ENCODE measurements around the gene BCLAF3. TPM values are rescaled to one million over a fixed set of nuclear protein-coding genes. Genes with fewer than 3 reads are reported as not detected.

The BCLAF3 gene
- total and polyA plus RNA-seq, 9 of the 15 experiments (the other 6 are each of a cell fraction or from before 2014, with no cell fraction given), result 0.73 to 4.6 (median 2.5) TPM

DNA sequence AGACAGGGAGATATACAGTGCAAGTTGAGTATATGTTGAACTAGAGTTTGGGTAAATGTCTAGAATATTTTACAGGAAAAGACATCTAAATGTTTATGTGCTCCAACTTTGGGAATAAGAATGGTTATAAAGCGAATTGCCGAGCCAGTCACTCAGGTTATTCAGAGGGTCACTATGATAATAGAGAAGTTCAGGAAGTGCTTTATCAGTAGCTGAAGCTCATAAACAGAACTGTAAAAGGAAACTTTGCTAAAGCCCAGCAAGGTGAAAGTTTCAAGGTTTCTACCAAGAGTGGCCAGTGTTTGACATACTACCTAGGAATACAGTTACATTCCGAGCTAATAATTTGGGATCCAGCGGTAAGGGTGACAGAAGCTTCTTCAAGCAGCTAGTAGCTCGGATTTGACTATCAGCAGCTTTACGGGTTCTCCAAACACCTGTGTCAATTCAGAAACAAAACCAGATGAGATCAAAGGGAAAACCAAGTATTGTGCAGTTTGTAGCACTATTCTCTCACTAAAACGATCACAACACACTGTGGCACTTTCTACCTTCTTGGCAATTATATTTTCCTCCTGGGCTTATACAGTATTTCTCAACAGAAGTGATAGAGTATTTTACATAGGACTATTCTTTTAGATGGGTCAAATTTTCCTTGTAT is 17.2 kb upstream of the BCLAF3 start:
- 0% methylated on average over 7 of the region's 7 CpGs for WGBS (ENCODE audit: insufficient coverage, low coverage, missing lambda C conversion rate)
- Histone ChIP-seq H3K27me3 (ENCODE audit: control insufficient read depth in 2 of 2, insufficient read depth in 2 of 2, low read length in 2 of 2) (peaks cover 0 to 3% of the 10 kb centered on the region in 2 experiments; a peak in 2 of 5 replicates), H2AFZ (ENCODE audit: low read depth, low read length) (no peak overlapping the region), H4K20me1 (replicated peaks; ENCODE audit: control insufficient read depth, insufficient read depth, low read length) (no peaks in the 10 kb centered on the region), H3K4me3 (no peak overlapping the region), H3K4me2 (ENCODE audit: insufficient read depth, low read length) (no peak overlapping the region), H3K4me1 (replicated peaks in 1 of 2; ENCODE audit: control insufficient read depth in 2 of 2, insufficient read depth in 2 of 2, low read length in 2 of 2) (no peaks in the 10 kb centered on the region), H3K9ac (ENCODE audit: insufficient read depth in 1 of 2, low read depth in 2 of 2, low read length in 2 of 2) (no peak overlapping the region), H3K9me1 (ENCODE audit: control insufficient read depth, insufficient read depth, low read length) (no peaks in the 10 kb centered on the region), H3K79me2 (ENCODE audit: control insufficient read depth, insufficient read depth, low read length) (no peaks in the 10 kb centered on the region), H3K27ac (ENCODE audit: extremely low read depth, low read depth, low read length) (no peak overlapping the region), H3K9me3 (replicated peaks; ENCODE audit: control insufficient read depth, insufficient read depth, low read depth, low read length) (no peaks in the 10 kb centered on the region), H3K36me3 (ENCODE audit: control insufficient read depth, insufficient read depth, low read length) (no peaks in the 10 kb centered on the region)
- ChIA-PET CTCF (ENCODE audit: low intra/inter-chr PET ratio) (no interaction called here), POLR2A (interaction anchor here (0.6 kb wide), 1 partner anchor 11 kb away, joined by 3 read pairs; no protein-coding TSS in a partner anchor)
- in situ Hi-C loops (cut with MboI), result no loop called here
- ATAC-seq (no peak), DNase-seq (ENCODE audit: extremely low read depth in 1 of 4, low spot score in 3 of 4) (no peak), FAIRE-seq (no peak)
- intact Hi-C loops (cut with micrococcal nuclease), result no loop called here
- BruUV-seq (replicated peaks), result no TSS peak
- TF ChIP-seq HDAC2 (IDR thresholded peaks at IDR 0.05) (no peak), KDM2B (CRISPR knock-in tag; IDR thresholded peaks at IDR 0.05) (no peak), ZNF12 (CRISPR knock-in tag; IDR thresholded peaks at IDR 0.05) (no peak), POLR3A (IDR thresholded peaks at IDR 0.05; ENCODE audit: borderline replicate concordance, extremely low read depth, insufficient read depth, insufficient read length) (no peak), MCM3 (IDR thresholded peaks at IDR 0.05) (no peak), ZNF175 (CRISPR knock-in tag; IDR thresholded peaks at IDR 0.05; ENCODE audit: low read depth) (no peak), USF2 (CRISPR knock-in tag; IDR thresholded peaks at IDR 0.05) (no peak), ETV6 (IDR thresholded peaks at IDR 0.05; ENCODE audit: borderline replicate concordance in 1 of 2, low read depth in 2 of 2, low read length in 1 of 2) (no peak), ETV6 (CRISPR knock-in tag; IDR thresholded peaks at IDR 0.05; ENCODE audit: borderline replicate concordance) (no peak), RCOR1 (IDR thresholded peaks at IDR 0.05; ENCODE audit: borderline replicate concordance in 1 of 2, low read depth in 2 of 2, low read length in 2 of 2) (no peak), ZNF766 (CRISPR knock-in tag; conservative IDR thresholded peaks at IDR 0.05) (no peak), MYBL2 (IDR thresholded peaks at IDR 0.05; ENCODE audit: low read depth) (no peak), MYBL2 (CRISPR knock-in tag; IDR thresholded peaks at IDR 0.05; ENCODE audit: borderline replicate concordance) (no peak)
- TF ChIP-seq, protein P1, sequence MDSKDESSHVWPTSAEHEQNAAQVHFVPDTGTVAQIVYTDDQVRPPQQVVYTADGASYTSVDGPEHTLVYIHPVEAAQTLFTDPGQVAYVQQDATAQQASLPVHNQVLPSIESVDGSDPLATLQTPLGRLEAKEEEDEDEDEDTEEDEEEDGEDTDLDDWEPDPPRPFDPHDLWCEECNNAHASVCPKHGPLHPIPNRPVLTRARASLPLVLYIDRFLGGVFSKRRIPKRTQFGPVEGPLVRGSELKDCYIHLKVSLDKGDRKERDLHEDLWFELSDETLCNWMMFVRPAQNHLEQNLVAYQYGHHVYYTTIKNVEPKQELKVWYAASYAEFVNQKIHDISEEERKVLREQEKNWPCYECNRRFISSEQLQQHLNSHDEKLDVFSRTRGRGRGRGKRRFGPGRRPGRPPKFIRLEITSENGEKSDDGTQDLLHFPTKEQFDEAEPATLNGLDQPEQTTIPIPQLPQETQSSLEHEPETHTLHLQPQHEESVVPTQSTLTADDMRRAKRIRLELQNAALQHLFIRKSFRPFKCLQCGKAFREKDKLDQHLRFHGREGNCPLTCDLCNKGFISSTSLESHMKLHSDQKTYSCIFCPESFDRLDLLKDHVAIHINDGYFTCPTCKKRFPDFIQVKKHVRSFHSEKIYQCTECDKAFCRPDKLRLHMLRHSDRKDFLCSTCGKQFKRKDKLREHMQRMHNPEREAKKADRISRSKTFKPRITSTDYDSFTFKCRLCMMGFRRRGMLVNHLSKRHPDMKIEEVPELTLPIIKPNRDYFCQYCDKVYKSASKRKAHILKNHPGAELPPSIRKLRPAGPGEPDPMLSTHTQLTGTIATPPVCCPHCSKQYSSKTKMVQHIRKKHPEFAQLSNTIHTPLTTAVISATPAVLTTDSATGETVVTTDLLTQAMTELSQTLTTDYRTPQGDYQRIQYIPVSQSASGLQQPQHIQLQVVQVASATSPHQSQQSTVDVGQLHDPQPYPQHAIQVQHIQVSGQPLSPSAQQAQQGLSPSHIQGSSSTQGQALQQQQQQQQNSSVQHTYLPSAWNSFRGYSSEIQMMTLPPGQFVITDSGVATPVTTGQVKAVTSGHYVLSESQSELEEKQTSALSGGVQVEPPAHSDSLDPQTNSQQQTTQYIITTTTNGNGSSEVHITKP (IDR thresholded peaks at IDR 0.05; ENCODE audit: partially characterized antibody), result no peak

Data from K562 (cell line).